GM12875 (cell line): Measurements from ENCODE around the gene TMPRSS7.
A peak's percentile ranks its signal among the peaks of the same experiment; 100 is the strongest.

Experiments used
- H3K4me3 ChIP-seq: one replicate; pipeline ENCODE4 v1.5.1; 2011; ENCODE audit warnings: low read depth, low read length, control low read depth
- TF ChIP-seq, protein P1 (sequence below): IDR thresholded peaks from 2 replicates; pipeline ENCODE4 v1.5.1; 2011; ENCODE audit warnings: low read depth, mild to moderate bottlenecking, control low read depth, inconsistent platforms, low read length, moderate library complexity, borderline replicate concordance; ENCODE audit not compliant: insufficient read depth

TMPRSS7 gene, protein sequence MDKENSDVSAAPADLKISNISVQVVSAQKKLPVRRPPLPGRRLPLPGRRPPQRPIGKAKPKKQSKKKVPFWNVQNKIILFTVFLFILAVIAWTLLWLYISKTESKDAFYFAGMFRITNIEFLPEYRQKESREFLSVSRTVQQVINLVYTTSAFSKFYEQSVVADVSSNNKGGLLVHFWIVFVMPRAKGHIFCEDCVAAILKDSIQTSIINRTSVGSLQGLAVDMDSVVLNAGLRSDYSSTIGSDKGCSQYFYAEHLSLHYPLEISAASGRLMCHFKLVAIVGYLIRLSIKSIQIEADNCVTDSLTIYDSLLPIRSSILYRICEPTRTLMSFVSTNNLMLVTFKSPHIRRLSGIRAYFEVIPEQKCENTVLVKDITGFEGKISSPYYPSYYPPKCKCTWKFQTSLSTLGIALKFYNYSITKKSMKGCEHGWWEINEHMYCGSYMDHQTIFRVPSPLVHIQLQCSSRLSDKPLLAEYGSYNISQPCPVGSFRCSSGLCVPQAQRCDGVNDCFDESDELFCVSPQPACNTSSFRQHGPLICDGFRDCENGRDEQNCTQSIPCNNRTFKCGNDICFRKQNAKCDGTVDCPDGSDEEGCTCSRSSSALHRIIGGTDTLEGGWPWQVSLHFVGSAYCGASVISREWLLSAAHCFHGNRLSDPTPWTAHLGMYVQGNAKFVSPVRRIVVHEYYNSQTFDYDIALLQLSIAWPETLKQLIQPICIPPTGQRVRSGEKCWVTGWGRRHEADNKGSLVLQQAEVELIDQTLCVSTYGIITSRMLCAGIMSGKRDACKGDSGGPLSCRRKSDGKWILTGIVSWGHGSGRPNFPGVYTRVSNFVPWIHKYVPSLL

DNA sequence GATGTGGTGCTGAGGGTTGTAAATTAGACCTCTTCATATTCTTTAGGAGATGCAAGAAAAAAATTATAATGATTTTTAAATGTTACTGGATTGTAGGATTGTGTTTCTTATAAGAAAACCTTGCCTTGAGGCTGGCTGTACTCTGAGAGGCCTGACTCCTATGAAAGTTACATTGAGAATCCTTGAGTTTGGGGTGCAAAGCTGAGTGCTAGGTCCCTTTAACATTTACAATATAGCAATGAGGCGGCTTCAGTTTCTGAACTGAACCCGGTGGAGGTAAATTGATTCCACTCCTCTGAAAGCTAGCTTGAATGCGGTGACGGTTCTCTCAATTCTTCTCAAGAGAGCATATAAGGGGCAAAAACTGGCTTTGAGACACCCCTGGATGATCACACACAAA is at the start of gene TMPRSS7:
Gene TMPRSS7 (plus strand): TSS at position 301 of the 400 bp plus-strand sequence. CDS start 110 bp downstream, outside the sequence.
- TF ChIP-seq, protein P1, sequence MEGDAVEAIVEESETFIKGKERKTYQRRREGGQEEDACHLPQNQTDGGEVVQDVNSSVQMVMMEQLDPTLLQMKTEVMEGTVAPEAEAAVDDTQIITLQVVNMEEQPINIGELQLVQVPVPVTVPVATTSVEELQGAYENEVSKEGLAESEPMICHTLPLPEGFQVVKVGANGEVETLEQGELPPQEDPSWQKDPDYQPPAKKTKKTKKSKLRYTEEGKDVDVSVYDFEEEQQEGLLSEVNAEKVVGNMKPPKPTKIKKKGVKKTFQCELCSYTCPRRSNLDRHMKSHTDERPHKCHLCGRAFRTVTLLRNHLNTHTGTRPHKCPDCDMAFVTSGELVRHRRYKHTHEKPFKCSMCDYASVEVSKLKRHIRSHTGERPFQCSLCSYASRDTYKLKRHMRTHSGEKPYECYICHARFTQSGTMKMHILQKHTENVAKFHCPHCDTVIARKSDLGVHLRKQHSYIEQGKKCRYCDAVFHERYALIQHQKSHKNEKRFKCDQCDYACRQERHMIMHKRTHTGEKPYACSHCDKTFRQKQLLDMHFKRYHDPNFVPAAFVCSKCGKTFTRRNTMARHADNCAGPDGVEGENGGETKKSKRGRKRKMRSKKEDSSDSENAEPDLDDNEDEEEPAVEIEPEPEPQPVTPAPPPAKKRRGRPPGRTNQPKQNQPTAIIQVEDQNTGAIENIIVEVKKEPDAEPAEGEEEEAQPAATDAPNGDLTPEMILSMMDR, result no peak
- H3K4me3 ChIP-seq, result no peak within 1 kb of the TSS

DNA sequence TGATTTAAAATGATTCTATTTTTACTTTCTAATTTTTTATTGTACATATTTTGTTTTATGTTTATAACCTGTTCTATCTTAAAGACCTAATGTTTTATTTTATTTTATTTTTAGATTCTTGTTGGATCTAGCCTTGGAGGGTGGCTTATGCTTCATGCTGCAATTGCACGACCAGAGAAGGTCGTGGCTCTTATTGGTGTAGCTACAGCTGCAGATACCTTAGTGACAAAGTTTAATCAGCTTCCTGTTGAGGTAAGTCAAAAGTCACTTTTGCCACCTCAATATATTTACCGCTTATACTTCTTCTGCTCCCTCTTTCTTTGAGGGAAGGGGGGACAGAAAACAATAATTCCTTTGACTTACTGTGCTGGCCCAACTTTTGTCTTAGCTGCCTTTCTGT is 47.7 kb upstream of the TMPRSS7 start:
- no peak overlapping the region for H3K4me3 ChIP-seq
- TF ChIP-seq, protein P1, result no peak

DNA sequence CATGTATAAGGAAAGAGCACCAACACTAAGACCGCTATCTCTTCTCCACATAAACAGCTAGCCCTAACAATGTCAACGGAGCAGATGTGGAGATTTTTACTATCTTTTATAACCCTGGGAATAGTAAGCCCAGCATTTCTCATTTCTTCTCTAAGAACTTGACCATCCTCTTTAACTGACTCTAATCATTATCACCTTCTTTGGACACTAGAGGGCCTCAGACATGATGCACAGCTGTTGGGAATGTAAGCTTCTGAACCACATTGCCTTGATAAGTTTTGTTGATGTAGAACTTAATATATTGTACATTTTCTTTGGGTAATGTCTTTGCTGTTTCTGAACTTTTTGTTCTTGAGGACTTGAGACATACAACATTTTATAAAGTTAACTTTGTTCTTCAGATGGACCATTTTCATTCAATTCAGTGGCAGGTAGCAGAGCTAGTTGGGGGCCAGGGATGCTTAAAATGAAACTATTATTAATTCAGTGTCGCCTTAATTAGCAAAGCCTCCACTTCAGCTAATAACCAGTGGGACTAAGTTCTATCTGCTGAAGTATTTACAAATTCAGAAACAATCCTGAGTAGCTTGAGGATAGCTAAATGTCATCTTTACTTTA is 45.4 kb upstream of the TMPRSS7 start:
- TF ChIP-seq, protein P1, result peak; percentile 63; the same call in 1 of the 2 replicates
- H3K4me3 ChIP-seq, result no peak overlapping the region

DNA sequence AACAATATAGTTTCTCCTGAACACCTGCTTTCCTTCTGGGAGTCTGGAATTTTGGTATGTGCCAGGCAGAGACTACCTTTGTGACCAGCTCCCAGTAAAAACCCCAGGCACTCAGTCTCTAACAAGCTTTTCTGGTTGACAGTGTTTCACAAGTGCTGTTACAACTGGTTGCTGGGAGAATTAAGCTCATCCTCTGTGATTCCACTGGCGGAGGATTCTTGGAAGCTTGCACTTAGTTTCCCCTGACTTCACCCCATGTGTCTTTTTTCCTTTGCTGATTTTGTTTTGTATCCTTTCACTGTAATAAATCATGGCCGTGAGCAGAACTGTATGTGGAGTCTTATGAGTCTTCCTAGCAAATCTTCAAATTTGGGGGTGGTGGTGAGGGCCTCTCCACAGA is 41.5 kb upstream of the TMPRSS7 start:
- no peak overlapping the region for H3K4me3 ChIP-seq
- TF ChIP-seq, protein P1, result no peak

DNA sequence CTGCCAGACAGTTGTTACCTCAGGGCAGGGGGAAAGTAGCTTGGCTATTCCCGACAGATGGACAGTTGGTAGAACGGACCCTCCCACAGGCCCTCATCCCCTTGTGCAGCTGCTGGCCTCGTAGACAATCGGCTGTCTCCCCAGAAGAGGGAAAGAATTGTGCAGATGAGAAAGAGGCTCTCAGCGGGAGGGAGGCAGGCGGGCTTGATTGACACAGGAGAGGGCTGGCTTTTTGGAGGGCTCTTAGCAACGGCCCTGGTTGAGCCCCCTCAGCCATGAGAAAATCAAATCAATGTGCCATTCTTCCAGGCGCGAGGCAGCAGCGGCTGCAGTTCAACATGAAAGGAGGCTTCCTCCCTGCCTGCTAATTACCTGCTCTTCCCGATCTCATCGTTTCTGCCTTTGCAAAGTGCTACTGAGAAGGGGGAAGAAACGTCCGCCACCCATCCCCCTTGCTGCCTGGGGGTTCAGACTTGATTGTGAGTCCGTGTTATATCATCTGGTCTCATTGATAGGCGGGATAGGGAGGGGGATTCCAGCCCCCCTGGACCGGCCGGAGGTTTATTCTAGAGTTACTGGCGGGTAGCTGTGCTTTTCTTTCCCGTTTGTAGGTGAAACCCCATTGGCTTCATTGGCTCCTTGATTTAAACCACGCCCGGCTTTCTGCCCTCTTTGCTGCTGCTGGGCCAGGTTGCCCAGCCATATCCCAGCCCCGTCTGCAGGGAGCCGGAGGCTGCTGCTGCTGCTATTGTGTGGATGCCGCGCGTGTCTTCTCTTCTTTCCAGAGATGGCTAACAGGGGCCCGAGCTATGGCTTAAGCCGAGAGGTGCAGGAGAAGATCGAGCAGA is 35.7 kb upstream of the TMPRSS7 start, which contains the start of gene TAGLN3:
Gene TAGLN3 (plus strand): TSS at position 287 of the 848 bp plus-strand sequence. CDS start 501 bp downstream, at position 788.
- TF ChIP-seq, protein P1, result no peak
- H3K4me3 ChIP-seq, result peak within 1 kb of the TSS; percentile 39
